ENCODE measurements around the gene CARF. TPM values are rescaled to one million over a fixed set of nuclear protein-coding genes. Genes with fewer than 3 reads are reported as not detected.

CARF gene
- total RNA-seq = 10 to 100 TPM in 1 of 2 donors, 1 to 10 TPM in 1; 8.8 to 14.4 TPM
- 1 to 10 TPM; 1.3 to 4.6 TPM for polyA plus RNA-seq
- long read RNA-seq, donor 1, partial matches to known transcripts = 0 of 1 reads
- long read RNA-seq, donor 1, other reads (novel, unspliced or antisense) = 1 of 1 reads
- long read RNA-seq, donor 2 = 0 reads

DNA sequence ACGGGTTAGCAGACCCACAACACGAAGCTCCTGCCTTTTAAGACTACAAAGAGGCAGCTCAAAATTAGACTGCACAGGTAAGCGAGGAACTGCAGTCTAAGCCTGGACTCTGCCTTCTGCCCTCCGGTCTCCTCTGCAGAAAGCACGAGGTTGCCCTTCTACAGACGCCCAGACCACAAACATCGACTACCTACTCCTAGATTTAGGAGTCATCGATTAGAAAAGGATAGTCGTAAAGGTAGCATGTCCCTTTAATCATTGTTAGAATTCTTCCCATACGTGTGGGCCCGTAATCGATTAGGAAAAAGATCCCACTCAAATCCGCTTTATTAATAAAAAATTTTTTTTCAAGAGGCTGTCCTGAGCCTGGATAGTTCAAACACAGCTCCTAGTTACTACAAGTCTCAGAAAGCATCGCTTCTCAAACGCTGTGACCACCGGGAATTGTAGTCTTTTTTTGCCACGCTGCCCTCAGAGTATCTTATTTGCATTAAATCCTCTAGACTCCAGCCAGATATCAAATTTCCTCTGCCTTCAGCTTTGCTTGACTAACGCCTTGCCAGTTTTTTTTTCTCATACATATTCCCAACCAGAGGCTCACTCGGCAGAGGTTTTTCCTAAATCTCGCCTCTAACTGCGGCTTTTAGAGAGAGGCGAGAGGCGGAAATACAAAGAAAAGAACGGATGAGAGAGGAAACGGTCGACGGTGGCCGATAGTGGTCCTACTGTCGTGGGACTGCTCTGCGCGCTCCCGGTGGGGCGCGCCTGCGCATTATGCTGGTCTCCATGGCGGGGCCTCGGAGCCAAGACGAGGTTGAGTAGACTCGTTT is at the start of gene CARF, which contains the start of gene WDR12:
Gene CARF, plus strand, starts transcription at position 764 of the 830 bp plus-strand sequence. CDS start 29,628 bp downstream, outside the sequence.
Gene WDR12, minus strand, starts transcription at position 162 of the 830 bp plus-strand sequence. CDS start 197 bp downstream, outside the sequence.
- Histone ChIP-seq H3K27ac (ENCODE audit: low read depth in 1 of 2, low read length in 2 of 2) (peak within 1 kb of the TSS in 1 of 2 donors; percentile 79), H3K36me3 (ENCODE audit: control insufficient read depth in 1 of 2, insufficient read depth in 2 of 2, low read length in 1 of 2) (no peaks in the 10 kb centered on the region), H3K9me3 (ENCODE audit: control insufficient read depth, low read length) (no peaks in the 10 kb centered on the region), H3K27me3 (ENCODE audit: control insufficient read depth in 1 of 2, insufficient read depth in 2 of 2, low read length in 1 of 2) (no peaks in the 10 kb centered on the region), H3K4me1 (ENCODE audit: control insufficient read depth in 1 of 2, insufficient read depth in 2 of 2, low read length in 2 of 2) (peaks cover 0 to 4% of the 10 kb centered on the region in 2 donors), H3K4me3 (ENCODE audit: low read length in 2 of 2) (peak within 1 kb of the TSS; percentile 79 to 99)
- ATAC-seq (ENCODE audit: low FRiP score) (peak; percentile 99), DNase-seq (peak; percentile 96 to 98)
- 0 to 1% methylated on average over 39 of the region's 39 CpGs for WGBS, 2 donors
- intact Hi-C loops (cut with DNase I) = loop anchor here (5.0 to 10.0 kb wide), 3 partner anchors 103 to 326 kb away; partner anchors contain the start of genes CYP20A1 (in 1 of the 2) and NBEAL1 (in 1 of the 2)

GRCh38 chr2:202870431-202871299 is 41.4 kb upstream of the CARF start:
- H3K36me3 ChIP-seq (ENCODE audit: control insufficient read depth in 1 of 2, insufficient read depth in 2 of 2, low read length in 1 of 2) = no peaks in the 10 kb centered on the region
- 4% methylated on average over 37 of the region's 37 CpGs for WGBS, 2 donors
- intact Hi-C loops (cut with DNase I) = loop anchor here (2.0 to 10.0 kb wide), 2 partner anchors 282 to 286 kb away; no protein-coding TSS in a partner anchor
- peak overlapping the region in 1 of 2 donors; percentile 10 for H3K27ac ChIP-seq (ENCODE audit: low read depth in 1 of 2, low read length in 2 of 2)
- peak overlapping the region; percentile 68 to 75 for H3K4me3 ChIP-seq (ENCODE audit: low read length in 2 of 2)
- no peaks in the 10 kb centered on the region for H3K27me3 ChIP-seq (ENCODE audit: control insufficient read depth in 1 of 2, insufficient read depth in 2 of 2, low read length in 1 of 2)
- no peaks in the 10 kb centered on the region for H3K4me1 ChIP-seq (ENCODE audit: control insufficient read depth in 1 of 2, insufficient read depth in 2 of 2, low read length in 2 of 2)
- no peaks in the 10 kb centered on the region for H3K9me3 ChIP-seq (ENCODE audit: control insufficient read depth, low read length)
- peak; percentile 70 to 84 for DNase-seq
- peak; percentile 82 for ATAC-seq (ENCODE audit: low FRiP score)

DNA sequence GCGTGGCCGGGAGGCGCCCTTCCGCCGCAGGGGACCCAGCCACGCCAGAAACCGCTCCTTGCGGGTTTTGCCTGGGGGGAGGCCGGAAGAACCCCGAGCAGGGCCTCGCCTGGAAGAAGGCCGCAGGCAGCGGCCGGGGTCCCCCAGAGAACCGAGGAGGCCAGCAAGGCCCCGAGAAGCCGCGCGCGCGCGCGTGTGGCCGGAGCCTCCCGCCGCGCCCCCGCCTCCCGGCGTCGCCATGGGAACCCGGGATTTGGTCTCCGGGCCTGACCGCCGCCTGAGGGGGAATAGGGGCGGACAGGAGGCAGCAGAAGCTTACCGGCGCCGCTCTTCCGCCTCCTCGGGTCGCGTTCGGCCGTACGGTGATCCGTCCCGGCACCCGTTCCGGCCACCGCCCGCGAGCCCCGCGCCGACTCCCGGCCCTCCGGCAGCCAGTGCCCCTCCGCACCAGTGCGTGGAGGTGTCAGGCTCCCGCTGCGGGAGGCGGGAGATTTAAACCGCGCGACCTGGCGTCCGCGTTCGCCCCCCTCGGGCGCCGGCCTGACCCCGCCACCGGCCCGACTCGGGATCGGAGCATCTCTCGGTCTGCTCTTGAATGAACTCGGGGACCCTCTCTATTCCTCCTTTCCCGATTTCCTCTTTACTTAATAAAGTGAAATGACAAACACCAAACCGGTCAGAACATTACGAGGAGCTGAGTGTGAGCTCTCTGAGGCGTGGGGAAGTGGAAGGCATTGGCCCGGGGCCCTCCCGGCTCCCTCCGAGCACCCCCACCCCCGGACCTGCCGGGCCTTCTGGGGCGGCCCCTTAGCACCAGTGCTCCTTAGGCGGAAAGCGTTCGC is 40.6 kb upstream of the CARF start, which contains the start of gene ICA1L:
Gene ICA1L, minus strand, starts transcription at position 467 of the 842 bp plus-strand sequence. CDS start 42,757 bp downstream, outside the sequence.
- Histone ChIP-seq H3K9me3 (ENCODE audit: control insufficient read depth, low read length) (no peaks in the 10 kb centered on the region), H3K4me1 (ENCODE audit: control insufficient read depth in 1 of 2, insufficient read depth in 2 of 2, low read length in 2 of 2) (no peaks in the 10 kb centered on the region), H3K27me3 (ENCODE audit: control insufficient read depth in 1 of 2, insufficient read depth in 2 of 2, low read length in 1 of 2) (no peaks in the 10 kb centered on the region), H3K27ac (ENCODE audit: low read depth in 1 of 2, low read length in 2 of 2) (peak within 1 kb of the TSS in 1 of 2 donors; percentile 10), H3K4me3 (ENCODE audit: low read length in 2 of 2) (peak within 1 kb of the TSS; percentile 68 to 75), H3K36me3 (ENCODE audit: control insufficient read depth in 1 of 2, insufficient read depth in 2 of 2, low read length in 1 of 2) (no peaks in the 10 kb centered on the region)
- ATAC-seq (ENCODE audit: low FRiP score) (peak; percentile 91), DNase-seq (peak; percentile 74 to 92)
- intact Hi-C loops (cut with DNase I) = loop anchor here (2.0 to 10.0 kb wide), 2 partner anchors 283 to 287 kb away; no protein-coding TSS in a partner anchor
- WGBS, 2 donors = 1% methylated on average over 52 to 93 of the region's 93 CpGs

GRCh38 chr2:202877699-202878098 is 34.4 kb upstream of the CARF start:
- no peak for DNase-seq
- intact Hi-C loops (cut with DNase I) = loop anchor here in 1 of 2 donors (10.0 kb wide), 1 partner anchor 293 kb away; no protein-coding TSS in a partner anchor
- WGBS, 2 donors = 98 to 99% methylated on average over 2 of the region's 2 CpGs
- Histone ChIP-seq H3K4me3 (ENCODE audit: low read length in 2 of 2) (no peak overlapping the region), H3K9me3 (ENCODE audit: control insufficient read depth, low read length) (no peaks in the 10 kb centered on the region), H3K27ac (ENCODE audit: low read depth in 1 of 2, low read length in 2 of 2) (no peak overlapping the region), H3K36me3 (ENCODE audit: control insufficient read depth in 1 of 2, insufficient read depth in 2 of 2, low read length in 1 of 2) (no peaks in the 10 kb centered on the region), H3K4me1 (ENCODE audit: control insufficient read depth in 1 of 2, insufficient read depth in 2 of 2, low read length in 2 of 2) (no peaks in the 10 kb centered on the region), H3K27me3 (ENCODE audit: control insufficient read depth in 1 of 2, insufficient read depth in 2 of 2, low read length in 1 of 2) (no peaks in the 10 kb centered on the region)
- no peak for ATAC-seq (ENCODE audit: low FRiP score)

GRCh38 chr2:202881570-202881969 is 30.5 kb upstream of the CARF start:
- no peaks in the 10 kb centered on the region for H3K36me3 ChIP-seq (ENCODE audit: control insufficient read depth in 1 of 2, insufficient read depth in 2 of 2, low read length in 1 of 2)
- ATAC-seq (ENCODE audit: low FRiP score) (no peak), DNase-seq (no peak)
- intact Hi-C loops (cut with DNase I) = no loop called here
- H3K9me3 ChIP-seq (ENCODE audit: control insufficient read depth, low read length) = no peaks in the 10 kb centered on the region
- H3K4me3 ChIP-seq (ENCODE audit: low read length in 2 of 2) = no peak overlapping the region
- no peaks in the 10 kb centered on the region for H3K4me1 ChIP-seq (ENCODE audit: control insufficient read depth in 1 of 2, insufficient read depth in 2 of 2, low read length in 2 of 2)
- H3K27ac ChIP-seq (ENCODE audit: low read depth in 1 of 2, low read length in 2 of 2) = no peak overlapping the region
- 93 to 94% methylated on average over 4 of the region's 4 CpGs for whole genome bisulfite sequencing, 2 donors
- no peaks in the 10 kb centered on the region for H3K27me3 ChIP-seq (ENCODE audit: control insufficient read depth in 1 of 2, insufficient read depth in 2 of 2, low read length in 1 of 2)

- DNase-seq (no peak), ATAC-seq (ENCODE audit: low FRiP score) (no peak)
- no peaks in the 10 kb centered on the region for H3K9me3 ChIP-seq (ENCODE audit: control insufficient read depth, low read length)
- 80 to 87% methylated on average over 5 of the region's 5 CpGs for WGBS, 2 donors
- H3K27me3 ChIP-seq (ENCODE audit: control insufficient read depth in 1 of 2, insufficient read depth in 2 of 2, low read length in 1 of 2) = no peaks in the 10 kb centered on the region
- no peak overlapping the region for H3K4me3 ChIP-seq (ENCODE audit: low read length in 2 of 2)
- no peaks in the 10 kb centered on the region for H3K4me1 ChIP-seq (ENCODE audit: control insufficient read depth in 1 of 2, insufficient read depth in 2 of 2, low read length in 2 of 2)
- H3K36me3 ChIP-seq (ENCODE audit: control insufficient read depth in 1 of 2, insufficient read depth in 2 of 2, low read length in 1 of 2) = no peaks in the 10 kb centered on the region
- H3K27ac ChIP-seq (ENCODE audit: low read depth in 1 of 2, low read length in 2 of 2) = no peak overlapping the region
- intact Hi-C loops (cut with DNase I) = no loop called here
These were observed 27.9 kb upstream of the CARF start for GRCh38 chr2:202883987-202884675.

- H3K4me1 ChIP-seq (ENCODE audit: control insufficient read depth in 1 of 2, insufficient read depth in 2 of 2, low read length in 2 of 2) = no peaks in the 10 kb centered on the region
These were observed 26.9 kb upstream of the CARF start for GRCh38 chr2:202885190-202885589.

More at GRCh38 chr2:202885190-202885589, 26.9 kb upstream of the CARF start:
- ATAC-seq (ENCODE audit: low FRiP score) (no peak), DNase-seq (no peak)
- Histone ChIP-seq H3K9me3 (ENCODE audit: control insufficient read depth, low read length) (no peaks in the 10 kb centered on the region), H3K27me3 (ENCODE audit: control insufficient read depth in 1 of 2, insufficient read depth in 2 of 2, low read length in 1 of 2) (no peaks in the 10 kb centered on the region), H3K4me3 (ENCODE audit: low read length in 2 of 2) (no peak overlapping the region), H3K36me3 (ENCODE audit: control insufficient read depth in 1 of 2, insufficient read depth in 2 of 2, low read length in 1 of 2) (no peaks in the 10 kb centered on the region), H3K27ac (ENCODE audit: low read depth in 1 of 2, low read length in 2 of 2) (no peak overlapping the region)
- intact Hi-C loops (cut with DNase I) = no loop called here
- 85 to 90% methylated on average over 7 of the region's 7 CpGs for WGBS, 2 donors
